ENCODE results near the gene KLHL40.

The KLHL40 gene

GRCh38 chr3:42670051-42670576 is 15.2 kb upstream of the KLHL40 start:
- no peak for DNase-seq (ENCODE audit: low read depth)

GRCh38 chr3:42670670-42671069 is 14.7 kb upstream of the KLHL40 start:
- DNase-seq (ENCODE audit: low read depth): no peak

GRCh38 chr3:42672515-42672914 is 12.8 kb upstream of the KLHL40 start:
- no peak for DNase-seq (ENCODE audit: low read depth)

GRCh38 chr3:42673082-42673481 is 12.3 kb upstream of the KLHL40 start:
- DNase-seq (ENCODE audit: low read depth): no peak

GRCh38 chr3:42674146-42674545 is 11.2 kb upstream of the KLHL40 start:
- DNase-seq (ENCODE audit: low read depth): no peak

GRCh38 chr3:42675909-42676308 is 9.4 kb upstream of the KLHL40 start:
- no peak for DNase-seq (ENCODE audit: low read depth)

- DNase-seq (ENCODE audit: low read depth): no peak
These were observed 6.9 kb upstream of the KLHL40 start for GRCh38 chr3:42678447-42678846.

GRCh38 chr3:42680271-42680670 is 5.1 kb upstream of the KLHL40 start:
- no peak for DNase-seq (ENCODE audit: low read depth)

- no peak for DNase-seq (ENCODE audit: low read depth)
These were observed 4.5 kb upstream of the KLHL40 start for GRCh38 chr3:42680806-42681205.

- no peak for DNase-seq (ENCODE audit: low read depth)
These were observed 3.8 kb upstream of the KLHL40 start for GRCh38 chr3:42681361-42682038.

GRCh38 chr3:42682301-42683070 is 2.9 kb upstream of the KLHL40 start:
- no peak for DNase-seq (ENCODE audit: low read depth)

GRCh38 chr3:42683875-42684598 is 1.3 kb upstream of the KLHL40 start:
- DNase-seq (ENCODE audit: low read depth): peak; percentile 53

GRCh38 chr3:42684632-42685362 is 540 bp upstream of the KLHL40 start:
- DNase-seq (ENCODE audit: low read depth): no peak

GRCh38 chr3:42685891-42686820 is 819 bp downstream of the KLHL40 start:
- DNase-seq (ENCODE audit: low read depth): no peak

- no peak for DNase-seq (ENCODE audit: low read depth)
These were observed 1.7 kb downstream of the KLHL40 start for GRCh38 chr3:42686832-42687650.

GRCh38 chr3:42688016-42688415 is 2.7 kb downstream of the KLHL40 start:
- DNase-seq (ENCODE audit: low read depth): no peak

- no peak for DNase-seq (ENCODE audit: low read depth)
These were observed 3.4 kb downstream of the KLHL40 start for GRCh38 chr3:42688487-42689420.

GRCh38 chr3:42689421-42690014 is 4.2 kb downstream of the KLHL40 start:
- DNase-seq (ENCODE audit: low read depth): no peak

- no peak for DNase-seq (ENCODE audit: low read depth)
These were observed 4.9 kb downstream of the KLHL40 start for GRCh38 chr3:42690191-42690590.

Measured in activated T-cell treated with anti-CD3 and anti-CD28 coated beads for 48 hours (primary cell).